ENCODE data around the gene CLEC9A. TPM values are rescaled to one million over a fixed set of nuclear protein-coding genes. Genes with fewer than 3 reads are reported as not detected.

The CLEC9A gene
- total and polyA plus RNA-seq, 9 of the 15 experiments (the other 6 are each of a cell fraction or from before 2014, with no cell fraction given), result not detected

- ATAC-seq, result no peak
- H3K4me2 ChIP-seq (ENCODE audit: insufficient read depth, low read length), result no peak overlapping the region
- intact Hi-C loops (cut with micrococcal nuclease), result no loop called here
- H3K36me3 ChIP-seq (ENCODE audit: control insufficient read depth, insufficient read depth, low read length), result no peaks in the 10 kb centered on the region
- no peak for TF ChIP-seq BRD4 (IDR thresholded peaks at IDR 0.05)
- TF ChIP-seq E2F4 (CRISPR knock-in tag; IDR thresholded peaks at IDR 0.05; ENCODE audit: low read depth), result no peak
- no peaks in the 10 kb centered on the region for H3K9me3 ChIP-seq (replicated peaks; ENCODE audit: control insufficient read depth, insufficient read depth, low read depth, low read length)
- no peaks in the 10 kb centered on the region for H3K27me3 ChIP-seq (ENCODE audit: control insufficient read depth in 2 of 2, insufficient read depth in 2 of 2, low read length in 2 of 2)
- in situ Hi-C loops (cut with MboI), result no loop called here
- no peak for FAIRE-seq
- POLR2A ChIA-PET, result interaction anchor here (1.3 kb wide), 1 partner anchor 262 kb away, joined by 3 read pairs; no protein-coding TSS in a partner anchor
- BruUV-seq (replicated peaks), result no TSS peak
- H3K9me1 ChIP-seq (ENCODE audit: control insufficient read depth, insufficient read depth, low read length), result no peaks in the 10 kb centered on the region
- 0% methylated on average over 6 of the region's 6 CpGs for WGBS (ENCODE audit: insufficient coverage, low coverage, missing lambda C conversion rate)
- DNase-seq (ENCODE audit: extremely low read depth in 1 of 4, low spot score in 3 of 4), result no peak
- CTCF ChIA-PET (ENCODE audit: low intra/inter-chr PET ratio), result no interaction called here
- no peak overlapping the region for H3K4me3 ChIP-seq
- H3K79me2 ChIP-seq (ENCODE audit: control insufficient read depth, insufficient read depth, low read length), result no peaks in the 10 kb centered on the region
- no peak overlapping the region for H2AFZ ChIP-seq (ENCODE audit: low read depth, low read length)
- no peak overlapping the region for H3K27ac ChIP-seq (ENCODE audit: extremely low read depth, low read depth, low read length)
- H4K20me1 ChIP-seq (replicated peaks; ENCODE audit: control insufficient read depth, insufficient read depth, low read length), result no peaks in the 10 kb centered on the region
- H3K9ac ChIP-seq (ENCODE audit: insufficient read depth in 1 of 2, low read depth in 2 of 2, low read length in 2 of 2), result no peak overlapping the region
- H3K4me1 ChIP-seq (replicated peaks in 1 of 2; ENCODE audit: control insufficient read depth in 2 of 2, insufficient read depth in 2 of 2, low read length in 2 of 2), result no peaks in the 10 kb centered on the region
Measured at GRCh38 chr12:10012630-10013330, 17.7 kb upstream of the CLEC9A start.

DNA sequence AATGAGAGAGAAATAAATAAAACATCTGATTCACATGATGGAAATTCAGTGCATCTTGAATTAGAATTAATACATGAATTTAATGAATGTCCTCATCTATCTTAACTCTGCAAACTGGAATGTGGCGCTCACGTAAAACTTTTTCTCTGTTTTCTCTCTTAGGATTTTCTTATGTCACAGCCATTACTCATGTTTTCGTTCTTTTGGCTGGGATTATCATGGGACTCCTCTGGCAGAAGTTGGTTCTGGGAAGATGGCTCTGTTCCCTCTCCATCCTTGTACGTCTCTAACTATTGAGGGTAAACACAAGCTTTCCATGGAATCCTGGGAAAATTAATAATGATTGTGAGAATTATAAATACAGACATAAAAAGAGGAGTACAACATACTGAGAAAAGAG lies 15.0 kb upstream of the CLEC9A start:
- H3K9me3 ChIP-seq (replicated peaks; ENCODE audit: control insufficient read depth, insufficient read depth, low read depth, low read length), result no peaks in the 10 kb centered on the region
- H2AFZ ChIP-seq (ENCODE audit: low read depth, low read length), result no peak overlapping the region
- no peak overlapping the region for H3K9ac ChIP-seq (ENCODE audit: insufficient read depth in 1 of 2, low read depth in 2 of 2, low read length in 2 of 2)
- DNase-seq (ENCODE audit: extremely low read depth in 1 of 4, low spot score in 3 of 4), result no peak
- no peaks in the 10 kb centered on the region for H3K79me2 ChIP-seq (ENCODE audit: control insufficient read depth, insufficient read depth, low read length)
- ATAC-seq, result no peak
- H3K4me3 ChIP-seq, result no peak overlapping the region
- CTCF ChIA-PET (ENCODE audit: low intra/inter-chr PET ratio), result no interaction called here
- in situ Hi-C loops (cut with MboI), result no loop called here
- no peaks in the 10 kb centered on the region for H4K20me1 ChIP-seq (replicated peaks; ENCODE audit: control insufficient read depth, insufficient read depth, low read length)
- no peaks in the 10 kb centered on the region for H3K27me3 ChIP-seq (ENCODE audit: control insufficient read depth in 2 of 2, insufficient read depth in 2 of 2, low read length in 2 of 2)
- no peaks in the 10 kb centered on the region for H3K4me1 ChIP-seq (replicated peaks in 1 of 2; ENCODE audit: control insufficient read depth in 2 of 2, insufficient read depth in 2 of 2, low read length in 2 of 2)
- no peaks in the 10 kb centered on the region for H3K36me3 ChIP-seq (ENCODE audit: control insufficient read depth, insufficient read depth, low read length)
- intact Hi-C loops (cut with micrococcal nuclease), result no loop called here
- no TSS peak for BruUV-seq (replicated peaks)
- H3K4me2 ChIP-seq (ENCODE audit: insufficient read depth, low read length), result no peak overlapping the region
- no peaks in the 10 kb centered on the region for H3K9me1 ChIP-seq (ENCODE audit: control insufficient read depth, insufficient read depth, low read length)
- POLR2A ChIA-PET, result no interaction called here
- 14% methylated on average over 2 of the region's 4 CpGs for WGBS (ENCODE audit: insufficient coverage, low coverage, missing lambda C conversion rate)
- FAIRE-seq, result no peak
- no peak overlapping the region for H3K27ac ChIP-seq (ENCODE audit: extremely low read depth, low read depth, low read length)
- no peak for TF ChIP-seq ZNF41 (CRISPR knock-in tag; conservative IDR thresholded peaks at IDR 0.05)
- no peak for TF ChIP-seq CCNT2 (IDR thresholded peaks at IDR 0.05; ENCODE audit: borderline replicate concordance, extremely low read depth, insufficient read length, low read depth, low read length)
- no peak for TF ChIP-seq ZNF23 (CRISPR knock-in tag; IDR thresholded peaks at IDR 0.05)
- TF ChIP-seq ZNF407 (IDR thresholded peaks at IDR 0.05; ENCODE audit: low read depth), result no peak
